NAMALWA (cell line): ENCODE results near the gene SINHCAF.

Experiments
- DNase-seq: peaks from one replicate; pipeline ENCODE4 v3.0.0-alpha.2; 2015; ENCODE audit warnings: low spot score

The SINHCAF gene

DNA sequence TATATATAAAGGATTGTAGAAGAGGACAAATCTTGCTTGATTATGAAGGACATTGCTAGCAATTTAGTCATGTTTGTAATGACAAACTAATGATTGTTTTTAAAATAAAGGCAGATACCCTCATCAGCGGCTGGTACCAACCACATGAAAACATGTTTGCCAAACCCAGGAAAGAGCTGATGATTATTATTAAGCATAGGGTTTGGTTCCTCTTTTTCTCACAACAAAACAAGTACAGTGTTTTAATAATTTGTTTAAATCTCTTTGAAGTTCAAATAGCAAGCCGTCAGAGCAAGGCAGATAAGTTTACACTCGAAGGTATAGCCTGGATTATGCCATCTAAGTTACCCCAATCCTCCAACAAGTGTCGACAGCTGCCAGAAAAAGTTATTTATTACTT, 5.3 kb upstream of the SINHCAF start:
- DNase-seq: peak; percentile 75

- no peak for DNase-seq
Measured at GRCh38 chr12:31326736-31327659, 1.0 kb upstream of the SINHCAF start.

DNA sequence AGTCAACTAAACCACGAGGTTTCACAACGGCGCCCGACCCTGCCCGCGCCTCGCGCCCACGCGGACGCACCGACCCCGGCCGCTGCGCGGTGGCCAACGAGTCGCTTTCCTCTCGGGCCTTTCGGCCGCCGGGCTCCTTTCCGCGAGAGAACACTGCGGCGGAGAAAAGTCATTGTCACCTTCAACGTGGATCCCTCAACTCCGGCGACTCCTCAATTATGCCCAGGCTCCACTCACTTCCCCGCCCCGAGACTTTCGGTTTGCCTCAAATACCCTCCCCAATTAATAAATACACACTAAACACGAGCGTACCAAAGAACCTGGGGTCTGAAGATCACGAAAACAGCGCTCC, 450 bp downstream of the SINHCAF start:
- DNase-seq: no peak

DNA sequence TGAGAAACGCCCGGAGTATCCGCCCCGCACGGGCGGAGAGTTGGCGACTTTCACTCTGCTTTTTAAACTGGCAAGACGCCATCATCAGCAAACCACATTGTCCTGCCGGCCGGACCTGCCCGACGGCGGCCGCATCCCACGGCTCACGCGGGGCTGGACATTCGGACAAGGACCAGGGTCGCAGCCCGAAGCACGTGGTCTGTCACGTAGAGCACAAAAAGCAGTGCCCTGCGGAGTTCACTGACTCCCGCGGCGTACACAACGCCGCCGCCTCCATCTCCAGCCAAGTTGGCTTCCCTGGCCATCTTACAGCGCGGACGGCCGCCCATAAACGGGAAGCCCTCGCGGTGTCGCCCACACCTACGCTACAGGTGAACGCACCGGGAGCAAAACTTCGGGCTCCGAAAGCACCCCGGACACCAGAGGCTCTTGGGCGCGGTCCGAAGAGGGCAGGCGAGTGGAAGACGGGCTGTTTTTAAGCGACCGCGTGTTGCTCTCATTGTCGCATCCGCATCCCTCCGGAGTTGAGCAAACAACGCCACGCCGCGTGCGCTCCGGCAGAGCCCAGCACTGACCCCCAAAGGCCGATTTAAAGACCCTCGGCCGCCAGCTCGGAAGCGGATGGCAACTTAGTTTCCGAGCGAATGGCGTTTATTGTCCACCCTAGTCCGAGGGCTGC, 966 bp downstream of the SINHCAF start:
- DNase-seq: peak; percentile 61

GRCh38 chr12:31324116-31324844, 1.7 kb downstream of the SINHCAF start:
- DNase-seq: peak; percentile 92

DNA sequence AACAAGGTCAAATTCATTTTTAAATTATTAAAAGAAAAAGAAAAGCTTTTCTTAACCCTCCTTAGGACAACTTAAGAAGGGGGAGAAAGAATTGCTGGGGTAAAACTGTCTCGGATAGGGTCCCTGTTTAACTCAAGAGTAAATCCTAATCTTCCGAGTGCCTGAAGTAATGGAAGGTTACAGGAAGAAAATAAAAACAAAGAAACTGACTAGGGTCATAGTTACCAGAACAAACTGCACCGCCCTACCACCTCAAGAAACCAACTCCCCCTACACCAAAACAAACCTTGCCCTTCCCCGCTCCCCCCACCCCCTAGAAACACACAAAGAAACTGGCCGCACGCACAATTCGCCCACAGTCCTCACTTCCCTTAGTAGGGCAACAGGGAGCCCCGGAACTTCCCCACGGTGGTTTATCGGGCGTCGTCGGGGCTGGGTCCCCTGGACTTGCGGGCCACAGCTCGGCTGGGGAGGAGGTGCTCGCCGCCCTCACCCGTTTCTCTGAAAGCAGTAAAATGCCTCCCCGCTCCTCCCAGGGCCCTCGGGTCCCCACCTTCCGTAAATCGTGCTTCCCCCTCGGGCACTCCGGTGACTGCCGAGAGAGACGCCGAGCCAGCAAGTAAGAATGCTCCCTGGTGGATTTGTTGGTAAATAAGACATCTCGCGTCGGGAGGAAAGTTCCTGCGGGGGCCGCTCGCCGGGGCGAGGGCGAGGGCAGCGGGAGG, 2.4 kb downstream of the SINHCAF start:
- peak; percentile 77 for DNase-seq

DNA sequence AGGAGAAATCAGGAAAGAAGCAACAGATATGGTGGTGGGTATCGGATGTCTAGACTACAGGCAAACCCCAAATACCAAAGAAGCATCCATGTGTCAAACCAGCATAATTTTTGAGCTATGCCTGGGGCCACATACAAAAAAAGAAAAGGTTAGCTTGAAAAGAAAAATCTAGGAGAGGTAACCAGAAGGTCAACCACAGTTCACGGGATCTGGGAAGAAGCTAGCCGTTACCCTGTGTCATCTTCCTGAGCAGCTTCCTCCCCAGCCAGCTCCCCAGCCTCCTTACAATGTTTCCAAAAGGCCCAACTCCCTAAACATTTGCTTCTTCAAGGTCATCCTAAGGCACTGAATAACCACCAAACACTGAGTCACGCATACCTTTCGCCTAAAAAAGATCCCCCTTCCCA, 3.1 kb downstream of the SINHCAF start:
- peak; percentile 44 for DNase-seq

DNA sequence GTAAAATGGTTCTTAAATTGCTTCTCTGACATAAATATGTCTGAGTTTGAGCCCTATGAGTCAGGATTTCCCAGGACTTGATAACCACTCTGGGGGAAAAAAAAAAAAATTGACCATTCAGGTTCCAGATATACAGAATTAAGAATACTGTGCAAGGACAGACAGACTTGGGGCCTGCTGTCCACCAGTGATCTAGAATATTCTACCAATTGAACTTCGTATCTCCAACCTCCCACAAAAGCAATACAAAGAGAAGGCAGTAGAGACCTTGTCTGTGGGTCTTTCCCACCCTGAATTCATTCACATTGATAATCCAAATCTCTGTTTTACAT, 4.1 kb downstream of the SINHCAF start:
- no peak for DNase-seq

- DNase-seq: peak; percentile 40
Measured at GRCh38 chr12:31321186-31321896, 4.6 kb downstream of the SINHCAF start.

- DNase-seq: peak; percentile 46
Measured at GRCh38 chr12:31318657-31319269, 7.2 kb downstream of the SINHCAF start.

GRCh38 chr12:31317471-31318395, 8.2 kb downstream of the SINHCAF start:
- DNase-seq: peak; percentile 60

DNA sequence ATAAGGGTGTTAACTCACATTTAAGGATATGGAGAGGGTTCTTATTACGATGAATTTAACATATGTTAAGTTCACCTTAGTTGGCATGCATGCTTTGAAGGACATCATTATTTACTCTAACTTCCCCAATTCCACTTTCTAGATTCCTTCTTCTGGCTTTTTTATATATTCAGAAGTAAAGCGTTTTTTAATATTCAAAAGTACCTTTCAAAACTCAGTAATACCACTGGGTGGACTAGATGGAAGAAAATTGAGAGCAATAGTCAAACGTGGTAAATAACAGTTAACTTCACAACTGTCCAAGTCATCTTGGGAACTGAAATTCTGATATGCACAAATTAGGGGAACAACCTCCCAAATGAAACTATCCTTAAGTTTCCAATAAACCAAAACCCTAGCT, 9.1 kb downstream of the SINHCAF start:
- peak; percentile 33 for DNase-seq

DNA sequence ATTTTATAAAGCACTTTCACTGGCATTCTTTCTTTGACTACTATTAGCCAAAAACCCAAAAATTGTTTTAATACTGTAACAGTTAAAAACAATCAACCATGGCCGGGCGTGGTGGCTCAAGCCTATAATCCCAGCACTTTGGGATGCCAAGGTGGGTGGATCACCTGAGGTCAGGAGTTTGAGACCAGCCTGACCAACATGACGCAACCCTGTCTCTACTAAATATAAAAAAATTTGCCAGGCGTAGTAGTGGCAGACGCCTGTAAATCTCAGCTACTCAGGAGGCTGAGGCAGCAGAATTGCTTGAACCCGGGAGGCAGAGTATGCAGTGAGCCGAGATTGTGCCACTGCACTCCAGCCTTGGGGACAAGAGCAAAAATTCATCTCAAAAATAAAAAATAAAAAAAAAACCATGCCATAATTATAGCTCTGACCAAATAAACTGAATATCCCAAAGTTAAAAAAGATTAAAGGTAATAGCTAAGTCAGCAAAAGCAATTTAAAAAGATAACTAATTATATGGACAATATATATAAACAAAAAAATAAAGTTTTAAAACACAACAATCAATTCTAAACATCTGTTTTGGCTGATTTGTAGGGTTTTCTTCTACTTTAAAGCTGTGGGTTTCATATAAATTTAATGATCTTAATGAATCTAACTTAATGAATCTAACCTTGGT, 10.0 kb downstream of the SINHCAF start:
- DNase-seq: no peak

GRCh38 chr12:31315044-31315715, 10.8 kb downstream of the SINHCAF start:
- DNase-seq: no peak

DNA sequence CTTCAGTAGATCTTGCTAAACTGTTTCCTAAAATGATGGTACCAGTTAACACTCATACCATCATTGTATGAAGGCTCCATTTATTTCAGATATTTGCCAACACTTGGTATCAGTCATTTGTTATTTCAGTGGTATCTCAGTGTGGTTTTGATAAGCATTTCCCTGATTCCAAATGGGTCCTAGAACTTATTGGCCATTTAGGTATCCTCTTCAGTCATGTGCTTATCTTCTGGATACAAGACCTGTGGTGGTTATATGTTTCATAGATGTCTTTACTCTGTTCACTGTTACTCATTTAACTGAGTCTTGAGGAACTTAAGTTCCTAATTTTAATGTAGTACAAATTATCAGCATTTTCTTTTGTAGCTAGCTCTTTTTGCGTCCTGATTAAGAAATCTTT, 13.5 kb downstream of the SINHCAF start:
- DNase-seq: no peak

- no peak for DNase-seq
Measured at GRCh38 chr12:31311634-31312258, 14.2 kb downstream of the SINHCAF start.

DNA sequence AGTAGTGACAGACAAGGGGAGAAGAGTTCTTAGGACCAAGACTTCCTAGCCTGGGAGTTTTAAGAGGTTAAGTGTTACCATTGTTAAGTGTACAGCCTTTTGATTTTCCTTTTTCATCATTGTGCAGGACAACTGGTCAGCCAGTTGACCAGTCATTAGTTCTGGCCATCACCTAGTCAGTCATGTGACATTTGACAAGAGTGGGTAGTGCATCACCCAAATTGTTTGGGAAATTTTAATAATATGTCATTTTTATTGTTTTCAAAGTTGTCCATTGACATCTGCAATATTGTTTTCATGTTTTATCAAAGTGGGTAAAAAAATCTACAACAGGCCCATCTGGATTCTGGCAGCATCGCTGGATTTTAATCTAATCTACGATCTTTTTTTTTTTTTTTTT, 15.5 kb downstream of the SINHCAF start:
- no peak for DNase-seq

- DNase-seq: no peak
Measured at GRCh38 chr12:31309279-31309678, 16.7 kb downstream of the SINHCAF start.
